ENCODE data around the gene INF2. TPM values are rescaled to one million over a fixed set of nuclear protein-coding genes. Genes with fewer than 3 reads are reported as not detected.

The INF2 gene
- total RNA-seq, 1 donor from 2014 or later = 130 TPM

DNA sequence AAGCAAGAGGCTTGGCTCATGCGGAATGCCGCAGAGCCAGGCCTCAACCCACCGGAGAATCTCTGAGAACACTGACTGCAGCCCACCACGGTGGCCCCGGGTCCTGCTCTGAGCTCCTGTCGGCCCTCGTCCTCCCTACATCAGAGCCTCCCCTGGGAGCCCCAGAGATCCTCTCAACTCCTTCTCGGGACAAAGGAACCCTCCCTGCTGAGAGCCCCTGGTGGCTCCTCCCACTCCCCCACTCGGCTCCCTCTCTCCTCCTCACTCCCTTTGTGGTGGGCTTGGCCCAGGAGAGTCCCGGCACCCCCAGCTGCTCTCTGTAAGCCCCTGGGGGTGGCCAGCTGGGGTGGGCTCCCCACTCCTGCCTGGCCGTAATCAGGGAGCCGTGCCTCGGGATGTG is 11.1 kb upstream of the INF2 start:
- H3K9me3 Mint-ChIP-seq (ENCODE audit: unreplicated experiment) = no peaks in the 10 kb centered on the region
- TF ChIP-seq, protein P1, sequence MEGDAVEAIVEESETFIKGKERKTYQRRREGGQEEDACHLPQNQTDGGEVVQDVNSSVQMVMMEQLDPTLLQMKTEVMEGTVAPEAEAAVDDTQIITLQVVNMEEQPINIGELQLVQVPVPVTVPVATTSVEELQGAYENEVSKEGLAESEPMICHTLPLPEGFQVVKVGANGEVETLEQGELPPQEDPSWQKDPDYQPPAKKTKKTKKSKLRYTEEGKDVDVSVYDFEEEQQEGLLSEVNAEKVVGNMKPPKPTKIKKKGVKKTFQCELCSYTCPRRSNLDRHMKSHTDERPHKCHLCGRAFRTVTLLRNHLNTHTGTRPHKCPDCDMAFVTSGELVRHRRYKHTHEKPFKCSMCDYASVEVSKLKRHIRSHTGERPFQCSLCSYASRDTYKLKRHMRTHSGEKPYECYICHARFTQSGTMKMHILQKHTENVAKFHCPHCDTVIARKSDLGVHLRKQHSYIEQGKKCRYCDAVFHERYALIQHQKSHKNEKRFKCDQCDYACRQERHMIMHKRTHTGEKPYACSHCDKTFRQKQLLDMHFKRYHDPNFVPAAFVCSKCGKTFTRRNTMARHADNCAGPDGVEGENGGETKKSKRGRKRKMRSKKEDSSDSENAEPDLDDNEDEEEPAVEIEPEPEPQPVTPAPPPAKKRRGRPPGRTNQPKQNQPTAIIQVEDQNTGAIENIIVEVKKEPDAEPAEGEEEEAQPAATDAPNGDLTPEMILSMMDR (IDR thresholded peaks at IDR 0.05) = no peak
- DNase-seq (ENCODE audit: extremely low spot score, unreplicated experiment) = no peak
- peak overlapping the region; percentile 71 for H3K4me3 Mint-ChIP-seq (ENCODE audit: unreplicated experiment)
- no peaks in the 10 kb centered on the region for H3K36me3 Mint-ChIP-seq (ENCODE audit: unreplicated experiment)
- no peaks in the 10 kb centered on the region for H3K27me3 Mint-ChIP-seq (ENCODE audit: unreplicated experiment)
- H3K4me1 Mint-ChIP-seq (ENCODE audit: unreplicated experiment) = peaks cover 58% of the 10 kb centered on the region
- peak overlapping the region; percentile 86 for H3K27ac Mint-ChIP-seq (ENCODE audit: unreplicated experiment)

DNA sequence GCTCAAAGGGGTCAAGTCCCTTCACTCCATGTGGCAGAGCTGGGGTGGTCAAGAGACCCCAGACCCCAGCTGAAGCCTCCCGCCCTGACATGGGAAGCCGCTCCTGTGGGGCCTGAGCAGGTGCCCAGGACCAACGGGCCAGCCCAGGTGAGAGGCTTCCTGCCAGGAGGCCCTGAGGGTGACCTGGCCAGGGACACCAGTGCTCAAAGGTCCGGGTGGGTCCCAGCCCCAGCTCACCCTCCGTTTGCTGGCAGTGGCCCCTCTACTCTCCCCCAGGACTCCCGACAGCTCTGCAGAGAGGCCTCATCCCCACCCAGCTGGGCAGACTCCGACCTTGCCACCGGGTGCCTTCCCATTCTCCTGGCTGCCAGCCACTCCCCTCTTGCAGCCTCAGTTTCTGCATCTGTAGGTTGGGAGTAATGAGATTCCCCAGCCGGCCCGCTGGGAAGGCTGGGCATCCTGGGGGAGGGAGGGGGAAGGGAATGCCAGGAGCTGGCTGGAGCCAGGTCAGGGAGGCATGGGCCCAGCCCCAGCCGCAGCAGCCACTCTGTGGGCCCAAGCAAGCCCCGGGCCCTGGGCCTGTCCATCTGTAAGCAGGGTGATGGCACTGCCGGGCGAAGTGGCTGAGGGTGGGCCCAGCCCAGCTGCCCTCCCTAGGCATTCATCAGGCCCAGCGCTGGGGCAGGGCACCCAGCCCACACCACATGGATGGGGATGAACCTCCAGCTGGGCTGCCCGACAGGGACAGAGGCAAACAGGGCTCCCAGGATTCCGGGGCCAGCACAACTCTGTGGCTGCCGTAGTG is 10.3 kb upstream of the INF2 start:
- no peaks in the 10 kb centered on the region for H3K9me3 Mint-ChIP-seq (ENCODE audit: unreplicated experiment)
- no peak for DNase-seq (ENCODE audit: extremely low spot score, unreplicated experiment)
- no peak overlapping the region for H3K4me3 Mint-ChIP-seq (ENCODE audit: unreplicated experiment)
- H3K4me1 Mint-ChIP-seq (ENCODE audit: unreplicated experiment) = peaks cover 58% of the 10 kb centered on the region
- H3K36me3 Mint-ChIP-seq (ENCODE audit: unreplicated experiment) = no peaks in the 10 kb centered on the region
- peak overlapping the region; percentile 98 for H3K27ac Mint-ChIP-seq (ENCODE audit: unreplicated experiment)
- no peaks in the 10 kb centered on the region for H3K27me3 Mint-ChIP-seq (ENCODE audit: unreplicated experiment)
- TF ChIP-seq, protein P1 (IDR thresholded peaks at IDR 0.05) = no peak

DNA sequence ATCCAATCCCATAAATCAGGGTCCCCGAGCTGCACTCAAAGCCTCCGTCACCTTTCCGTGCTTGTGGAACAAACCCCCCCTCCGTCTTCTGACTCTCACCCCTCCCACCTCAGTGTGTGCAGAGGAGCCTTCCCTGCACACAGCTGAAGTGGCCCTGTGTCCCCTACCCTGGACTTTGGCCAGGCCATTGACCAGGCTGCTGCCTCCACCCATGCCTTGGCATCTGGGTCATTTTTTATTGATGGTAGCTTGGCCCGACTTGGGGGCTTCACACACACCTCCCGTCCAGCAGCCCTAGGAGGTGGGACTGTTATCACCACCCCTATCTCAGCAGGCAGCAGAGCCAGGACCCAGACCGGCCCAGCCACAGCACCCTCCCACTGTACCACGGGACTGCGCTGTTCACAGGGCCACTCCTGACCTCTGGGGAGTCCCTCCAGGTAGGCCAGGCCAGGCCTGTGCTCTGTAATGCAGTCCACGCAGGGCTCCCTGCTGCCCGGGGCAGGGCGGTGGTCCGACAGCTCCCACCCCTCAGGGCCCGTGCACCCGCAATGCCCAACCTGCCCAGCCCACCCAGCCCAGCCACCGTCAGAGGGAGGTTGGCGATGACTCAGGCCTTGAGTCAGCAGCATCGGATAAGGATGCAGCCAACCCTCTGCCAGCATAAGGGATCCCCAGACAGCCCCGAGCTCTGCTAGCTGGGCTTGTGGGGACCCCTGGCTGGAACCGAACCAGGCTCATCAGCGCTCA is 9.2 kb upstream of the INF2 start:
- TF ChIP-seq, protein P1 (IDR thresholded peaks at IDR 0.05) = no peak
- Mint-ChIP-seq H3K36me3 (ENCODE audit: unreplicated experiment) (no peaks in the 10 kb centered on the region), H3K27ac (ENCODE audit: unreplicated experiment) (peak overlapping the region; percentile 98), H3K4me3 (ENCODE audit: unreplicated experiment) (peak overlapping the region; percentile 46), H3K4me1 (ENCODE audit: unreplicated experiment) (peaks cover 59% of the 10 kb centered on the region), H3K9me3 (ENCODE audit: unreplicated experiment) (no peaks in the 10 kb centered on the region), H3K27me3 (ENCODE audit: unreplicated experiment) (no peaks in the 10 kb centered on the region)
- DNase-seq (ENCODE audit: extremely low spot score, unreplicated experiment) = no peak

DNA sequence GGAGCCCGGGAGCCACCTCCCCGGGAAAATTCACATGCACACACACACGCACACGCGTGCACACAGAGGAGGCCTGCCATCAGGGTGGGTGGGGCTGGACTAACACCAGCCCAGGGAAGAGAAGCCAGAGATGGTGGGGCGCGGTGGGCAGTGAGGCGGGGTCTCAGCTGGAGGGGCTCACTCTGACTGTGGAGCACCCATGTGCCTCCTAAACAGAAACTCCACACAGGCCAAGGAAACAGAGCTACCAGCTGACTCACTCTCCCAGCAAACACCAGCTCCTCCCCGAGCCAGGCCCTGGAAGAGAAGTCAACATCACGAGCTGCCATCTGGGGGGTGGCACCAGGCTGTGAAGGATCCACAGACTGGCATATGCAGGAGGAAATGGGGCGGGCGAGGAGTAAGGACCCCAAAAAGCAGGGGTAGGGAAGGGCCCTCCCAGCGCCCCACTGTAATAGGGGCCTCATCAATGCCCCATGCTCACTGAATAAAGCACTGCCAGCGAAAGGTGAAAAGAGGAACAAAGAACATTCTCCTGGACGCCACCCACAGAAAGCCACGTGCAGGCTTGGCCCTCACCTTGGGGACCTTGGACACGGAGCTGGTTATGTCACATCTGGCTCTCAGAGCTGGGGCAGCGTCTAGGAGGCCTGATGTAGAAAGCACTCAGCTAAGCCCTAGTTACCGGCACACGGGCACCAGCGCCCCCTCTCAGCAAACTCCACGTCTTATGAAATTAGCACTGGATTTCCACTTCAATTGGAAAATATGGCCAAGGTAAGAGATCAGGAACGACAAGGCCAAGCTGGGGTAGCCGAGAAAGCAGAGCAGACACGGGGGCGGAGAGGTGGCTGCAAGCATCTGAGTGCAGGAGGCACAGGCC is 8.4 kb upstream of the INF2 start:
- H3K9me3 Mint-ChIP-seq (ENCODE audit: unreplicated experiment) = no peaks in the 10 kb centered on the region
- H3K36me3 Mint-ChIP-seq (ENCODE audit: unreplicated experiment) = no peaks in the 10 kb centered on the region
- peaks cover 60% of the 10 kb centered on the region for H3K4me1 Mint-ChIP-seq (ENCODE audit: unreplicated experiment)
- TF ChIP-seq, protein P1 (IDR thresholded peaks at IDR 0.05) = peak; percentile 48
- peak overlapping the region; percentile 98 for H3K27ac Mint-ChIP-seq (ENCODE audit: unreplicated experiment)
- no peak for DNase-seq (ENCODE audit: extremely low spot score, unreplicated experiment)
- no peaks in the 10 kb centered on the region for H3K27me3 Mint-ChIP-seq (ENCODE audit: unreplicated experiment)
- H3K4me3 Mint-ChIP-seq (ENCODE audit: unreplicated experiment) = peak overlapping the region; percentile 46

Measured in osteocyte (in vitro differentiated cells).